NB4 (cell line): ENCODE measurements around the gene HERC3.

Experiments used
- CTCF ChIP-seq: IDR thresholded peaks from one replicate; pipeline ENCODE4 v1.5.1; 2012; ENCODE audit warnings: low read depth, low read length
- MAX ChIP-seq: IDR thresholded peaks from 2 replicates; pipeline ENCODE4 v1.6.1; 2011; ENCODE audit warnings: low read depth, low read length
- MYC ChIP-seq: IDR thresholded peaks from 2 replicates; pipeline ENCODE4 v1.6.1; 2011; ENCODE audit warnings: low read depth, low read length
- POLR2A ChIP-seq: IDR thresholded peaks from 2 replicates; pipeline ENCODE4 v1.6.1; 2011; ENCODE audit warnings: mild to moderate bottlenecking; ENCODE audit not compliant: insufficient read length; ENCODE audit errors: extremely low read depth

GRCh38 chr4:88614058-88614457, 21.8 kb downstream of the HERC3 start:
- TF ChIP-seq CTCF (no peak), POLR2A (no peak), MYC (no peak), MAX (no peak)
